HEK293T (cell line): ENCODE results near the gene STOML3.
A peak's percentile ranks its signal among the peaks of the same experiment; 100 is the strongest.

Experiments used
- CTCF ChIA-PET: fragments of 350-600 bp; formaldehyde crosslinking; extraction: SDS; loops from one replicate; lab custom pipeline; 2021; ENCODE audit warnings: antibody characterized with exemption, inconsistent platforms; lab: Yijun Ruan, JAX
- POLR2A ChIA-PET: fragments of 350-600 bp; formaldehyde crosslinking; extraction: SDS; loops from one replicate; lab custom pipeline; 2020; ENCODE audit warnings: antibody characterized with exemption, inconsistent platforms; lab: Yijun Ruan, JAX
- DNase-seq: peaks from one replicate; pipeline ENCODE4 v3.0.0; 2012; ENCODE audit warnings: mixed read lengths; ENCODE audit errors: extremely low spot score
- ARNT ChIP-seq: fragments of 450-650 bp; IDR thresholded peaks from 2 replicates; pipeline ENCODE4 v1.6.1; 2017; ENCODE audit warnings: mild to moderate bottlenecking
- BHLHE40 ChIP-seq: fragments of 450-650 bp; IDR thresholded peaks from 2 replicates; pipeline ENCODE4 v1.6.1; 2016; ENCODE audit warnings: mild to moderate bottlenecking, moderate library complexity, borderline replicate concordance
- CTBP1 ChIP-seq: fragments of 450-650 bp; IDR thresholded peaks from 2 replicates; pipeline ENCODE4 v1.6.1; 2016; ENCODE audit warnings: borderline replicate concordance
- ELF4 ChIP-seq: fragments of 450-650 bp; IDR thresholded peaks from 2 replicates; pipeline ENCODE4 v1.6.1; 2017; ENCODE audit warnings: antibody characterized with exemption
- FOXA1 ChIP-seq: fragments of 450-650 bp; IDR thresholded peaks from 2 replicates; pipeline ENCODE4 v1.6.1; 2016; ENCODE audit warnings: mild to moderate bottlenecking
- FOXK2 ChIP-seq: fragments of 450-650 bp; IDR thresholded peaks from 2 replicates; pipeline ENCODE4 v1.6.1; 2016; ENCODE audit warnings: mild to moderate bottlenecking
- FOXM1 ChIP-seq: fragments of 450-650 bp; IDR thresholded peaks from 2 replicates; pipeline ENCODE4 v1.6.1; 2017; ENCODE audit warnings: mild to moderate bottlenecking, borderline replicate concordance
- HDGF ChIP-seq: fragments of 450-650 bp; IDR thresholded peaks from 2 replicates; pipeline ENCODE4 v1.6.1; 2017; ENCODE audit warnings: antibody characterized with exemption, borderline replicate concordance
- L3MBTL2 ChIP-seq: fragments of 450-650 bp; conservative IDR thresholded peaks from 2 replicates; pipeline ENCODE4 v1.6.1; 2016; ENCODE audit warnings: mild to moderate bottlenecking
- LEF1 ChIP-seq: fragments of 450-650 bp; IDR thresholded peaks from 2 replicates; pipeline ENCODE4 v1.6.1; 2017; ENCODE audit warnings: mild to moderate bottlenecking, borderline replicate concordance
- NFRKB ChIP-seq: fragments of 450-650 bp; IDR thresholded peaks from 2 replicates; pipeline ENCODE4 v1.6.1; 2016; ENCODE audit warnings: mild to moderate bottlenecking, moderate library complexity
- SP1 ChIP-seq: fragments of 450-650 bp; IDR thresholded peaks from 2 replicates; pipeline ENCODE4 v1.6.1; 2017
- SUZ12 ChIP-seq: fragments of 450-650 bp; IDR thresholded peaks from 2 replicates; pipeline ENCODE4 v1.6.1; 2016; ENCODE audit warnings: mild to moderate bottlenecking
- TARDBP ChIP-seq: fragments of 450-650 bp; IDR thresholded peaks from 2 replicates; pipeline ENCODE4 v1.6.1; 2016
- ZNF384 ChIP-seq: fragments of 450-650 bp; IDR thresholded peaks from 2 replicates; pipeline ENCODE4 v1.6.1; 2016
- TF ChIP-seq, protein P1 (sequence below): fragments of 450-650 bp; IDR thresholded peaks from 2 replicates; pipeline ENCODE4 v1.6.1; 2016

The STOML3 gene

GRCh38 chr13:38944219-38944618 lies 46.4 kb downstream of the STOML3 start:
- CTCF ChIA-PET, result interaction anchor here (0.7 kb wide), 1 partner anchor 184 kb away, joined by 5 read pairs; no protein-coding TSS in a partner anchor
- TF ChIP-seq ELF4 (no peak), SUZ12 (no peak), TARDBP (no peak), NFRKB (no peak), FOXM1 (no peak), L3MBTL2 (no peak), ARNT (no peak), LEF1 (no peak), CTBP1 (no peak), HDGF (no peak)
- TF ChIP-seq, protein P1, sequence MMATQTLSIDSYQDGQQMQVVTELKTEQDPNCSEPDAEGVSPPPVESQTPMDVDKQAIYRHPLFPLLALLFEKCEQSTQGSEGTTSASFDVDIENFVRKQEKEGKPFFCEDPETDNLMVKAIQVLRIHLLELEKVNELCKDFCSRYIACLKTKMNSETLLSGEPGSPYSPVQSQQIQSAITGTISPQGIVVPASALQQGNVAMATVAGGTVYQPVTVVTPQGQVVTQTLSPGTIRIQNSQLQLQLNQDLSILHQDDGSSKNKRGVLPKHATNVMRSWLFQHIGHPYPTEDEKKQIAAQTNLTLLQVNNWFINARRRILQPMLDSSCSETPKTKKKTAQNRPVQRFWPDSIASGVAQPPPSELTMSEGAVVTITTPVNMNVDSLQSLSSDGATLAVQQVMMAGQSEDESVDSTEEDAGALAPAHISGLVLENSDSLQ, result no peak
- DNase-seq, result peak; percentile 22
- POLR2A ChIA-PET, result no interaction called here

- TF ChIP-seq FOXA1, result no peak
- no peak for DNase-seq
- CTCF ChIA-PET, result no interaction called here
- POLR2A ChIA-PET, result no interaction called here
Observed at GRCh38 chr13:38943231-38943630, 47.4 kb downstream of the STOML3 start.

GRCh38 chr13:38941353-38941945 lies 49.2 kb downstream of the STOML3 start:
- ChIA-PET CTCF (no interaction called here), POLR2A (no interaction called here)
- TF ChIP-seq ZNF384, result no peak
- TF ChIP-seq LEF1, result no peak
- TF ChIP-seq FOXM1, result no peak
- TF ChIP-seq ELF4, result no peak
- no peak for TF ChIP-seq FOXA1
- TF ChIP-seq, protein P1, result no peak
- no peak for TF ChIP-seq SUZ12
- TF ChIP-seq BHLHE40, result no peak
- no peak for TF ChIP-seq ARNT
- no peak for TF ChIP-seq FOXK2
- TF ChIP-seq TARDBP, result no peak
- no peak for TF ChIP-seq NFRKB
- no peak for TF ChIP-seq SP1
- TF ChIP-seq HDGF, result no peak
- no peak for TF ChIP-seq CTBP1
- TF ChIP-seq L3MBTL2, result no peak
- DNase-seq, result no peak

DNA sequence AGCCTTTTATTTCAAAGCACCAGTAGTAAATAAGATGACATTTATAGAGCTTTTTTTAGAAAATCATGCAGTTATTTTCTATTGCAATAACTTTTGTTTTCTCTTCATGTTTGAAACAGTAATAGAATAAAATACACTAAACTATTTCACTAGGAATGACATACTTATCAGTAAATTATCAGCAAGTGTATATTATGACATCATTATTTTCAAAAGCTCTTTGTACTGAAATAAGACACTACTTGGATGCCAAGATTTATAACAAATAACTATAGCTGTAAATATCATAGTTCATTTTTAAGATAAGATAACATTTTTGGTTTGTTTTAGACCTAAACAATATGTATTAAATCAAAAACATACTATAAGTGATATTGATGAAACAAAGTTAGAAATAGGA lies 56.8 kb downstream of the STOML3 start:
- TF ChIP-seq FOXA1 (no peak), FOXK2 (no peak), ARNT (no peak), HDGF (no peak), TARDBP (no peak), ELF4 (no peak), L3MBTL2 (no peak), SP1 (no peak), BHLHE40 (no peak), LEF1 (no peak), FOXM1 (no peak), NFRKB (no peak), SUZ12 (no peak), ZNF384 (no peak), CTBP1 (no peak)
- TF ChIP-seq, protein P1, result no peak
- ChIA-PET CTCF (no interaction called here), POLR2A (no interaction called here)
- DNase-seq, result no peak

DNA sequence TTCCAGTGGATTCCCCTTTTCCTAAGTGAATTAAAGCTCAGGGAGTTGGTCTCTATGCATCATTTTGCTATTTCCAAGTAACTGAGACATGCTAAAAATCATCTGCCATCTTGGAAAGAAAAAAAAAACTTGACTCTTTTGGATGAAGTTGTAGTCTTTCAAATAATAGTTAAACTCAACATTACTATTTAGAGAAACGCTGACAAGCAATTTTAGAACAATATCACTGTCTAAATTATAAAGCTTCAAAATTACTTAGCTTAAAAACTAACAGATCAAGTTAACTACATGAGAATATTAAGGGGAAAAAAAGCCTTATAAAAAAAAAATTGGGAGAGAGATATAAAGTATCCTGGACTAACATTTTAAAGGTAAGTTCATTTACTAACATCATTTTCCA lies 68.5 kb downstream of the STOML3 start:
- TF ChIP-seq HDGF (no peak), BHLHE40 (no peak), ZNF384 (no peak), FOXK2 (no peak), L3MBTL2 (no peak), ARNT (no peak), NFRKB (no peak), TARDBP (no peak), CTBP1 (no peak), SUZ12 (no peak)
- CTCF ChIA-PET, result no interaction called here
- POLR2A ChIA-PET, result no interaction called here
- no peak for DNase-seq

- ChIA-PET CTCF (no interaction called here), POLR2A (no interaction called here)
- TF ChIP-seq FOXK2 (no peak), ZNF384 (no peak), FOXM1 (no peak), SP1 (no peak), ARNT (no peak), LEF1 (no peak), L3MBTL2 (no peak), HDGF (no peak), BHLHE40 (no peak)
- DNase-seq, result no peak
Observed at GRCh38 chr13:38921081-38921480, 69.5 kb downstream of the STOML3 start.
